Mesothelial cell of epicardium (in vitro differentiated cells): ENCODE measurements around the gene TPST1. TPM values are rescaled to one million over a fixed set of nuclear protein-coding genes. Genes with fewer than 3 reads are reported as not detected.

Source experiments
- total RNA-seq: library from RNA; stranded (reverse); gene quantifications from 3 replicates; pipeline ENCODE4 v1.2.1, GENCODE V29; 2021

Gene TPST1
- total RNA-seq, 1 donor from 2014 or later = 37.7 TPM

Other genes starting within 250 kb of the TPST1 start
- 39.3 to 42.1 TPM (median 39.4 TPM) in 3 replicates for gene GUSB, start 223.1 kb upstream of the TPST1 start, total RNA-seq
- 11.3 to 12.4 TPM (median 11.3 TPM) in 3 replicates for gene ASL, start 129.5 kb upstream of the TPST1 start, total RNA-seq
- 25.8 to 27.0 TPM (median 26.5 TPM) in 3 replicates for gene CRCP, start 90.5 kb upstream of the TPST1 start, total RNA-seq